HUDEP-2 (cell line): Measurements from ENCODE around the gene NUMA1.

ENCODE experiments used
- DNase-seq, 76 experiments: peaks; one replicate each; lab custom pipeline; 2025; ENCODE audit not compliant: unreplicated experiment in 76 of 76; lab: John Stamatoyannopoulos, UW

NUMA1 gene

GRCh38 chr11:72102162-72102561, 21.8 kb upstream of the NUMA1 start:
- peak in 2 of 76 experiments; percentile 9 for DNase-seq

DNA sequence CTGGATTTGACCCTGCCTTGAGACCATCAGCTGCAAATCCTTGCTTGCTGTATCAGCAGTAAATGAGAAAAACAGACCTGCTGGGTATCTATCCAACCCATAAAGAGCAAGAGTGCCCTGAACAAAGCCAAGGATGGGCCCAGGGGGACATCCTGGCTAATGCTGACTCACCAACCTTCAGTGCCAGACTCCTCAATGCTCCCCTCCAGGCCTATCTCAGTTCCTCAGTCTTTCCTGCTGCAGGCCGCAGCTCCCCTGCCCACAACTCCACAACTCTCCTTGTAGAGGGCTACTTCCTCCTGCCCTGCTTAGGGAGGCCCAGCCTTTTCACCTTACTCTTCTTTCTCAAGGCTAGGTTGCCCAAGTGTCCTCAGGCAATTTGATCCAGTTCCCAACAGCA, 20.1 kb upstream of the NUMA1 start:
- DNase-seq = peak in 5 of 76 experiments; percentile 3 to 27 (median 25)

DNA sequence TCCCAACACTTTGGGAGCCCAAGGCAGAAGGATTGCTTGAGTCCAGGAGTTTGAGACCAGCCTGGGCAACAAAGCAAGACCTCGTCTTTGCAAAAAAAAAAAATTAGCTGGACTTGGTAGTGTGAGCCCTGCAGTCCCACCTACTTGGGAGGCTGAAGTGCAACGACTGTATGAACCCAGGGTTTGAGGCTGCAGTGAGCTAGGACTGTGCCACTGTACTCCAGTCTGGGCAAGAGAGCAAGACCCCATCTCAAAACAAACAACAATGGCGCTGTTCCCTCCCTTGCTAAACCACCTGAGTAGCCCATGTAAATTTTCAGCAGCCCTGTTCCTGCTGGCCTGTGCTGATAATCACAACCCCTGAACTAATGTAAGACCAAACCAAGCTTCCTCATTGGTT, 19.7 kb upstream of the NUMA1 start:
- DNase-seq = no peak

DNA sequence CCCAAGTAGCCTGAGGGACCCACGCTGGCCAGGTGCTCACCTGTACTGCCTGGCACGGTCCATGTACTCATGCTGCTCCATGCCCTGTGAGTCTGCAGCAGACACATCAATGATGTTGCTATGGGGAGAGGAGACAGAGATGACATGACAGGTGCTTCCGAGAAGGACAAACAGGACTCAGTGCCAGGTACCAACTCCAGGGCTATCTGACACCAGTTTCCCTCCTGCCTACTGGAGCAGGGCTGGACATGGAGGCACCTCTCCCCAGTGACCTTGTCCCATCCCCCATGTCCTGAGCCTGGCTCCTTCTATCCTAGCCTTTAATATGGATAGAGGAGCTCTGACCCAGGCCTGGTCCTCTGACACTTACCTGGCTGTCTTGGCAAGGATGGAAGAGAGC, 18.4 kb upstream of the NUMA1 start:
- no peak for DNase-seq

DNA sequence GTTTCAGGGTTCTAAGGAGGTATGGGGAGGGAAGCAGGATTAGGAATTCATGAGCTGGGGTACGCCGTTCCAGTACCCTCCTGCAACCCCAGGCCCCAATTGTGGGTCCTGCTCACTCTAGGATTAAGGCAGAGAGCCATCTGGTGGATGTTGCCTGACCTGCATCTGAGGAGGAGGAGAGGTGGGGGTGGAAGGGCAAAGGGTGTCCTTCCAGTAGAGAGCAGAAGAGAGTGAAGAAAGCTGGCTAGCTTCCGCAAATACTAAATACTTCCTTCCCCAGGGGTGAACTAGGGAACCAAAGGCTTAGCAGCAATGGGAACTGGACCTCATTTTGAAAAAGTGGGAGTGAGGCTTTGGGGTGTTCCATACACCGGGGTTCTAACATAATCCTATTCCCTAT, 10.9 kb upstream of the NUMA1 start:
- DNase-seq = peak in 70 of 76 experiments; percentile 9 to 79 (median 52)

DNA sequence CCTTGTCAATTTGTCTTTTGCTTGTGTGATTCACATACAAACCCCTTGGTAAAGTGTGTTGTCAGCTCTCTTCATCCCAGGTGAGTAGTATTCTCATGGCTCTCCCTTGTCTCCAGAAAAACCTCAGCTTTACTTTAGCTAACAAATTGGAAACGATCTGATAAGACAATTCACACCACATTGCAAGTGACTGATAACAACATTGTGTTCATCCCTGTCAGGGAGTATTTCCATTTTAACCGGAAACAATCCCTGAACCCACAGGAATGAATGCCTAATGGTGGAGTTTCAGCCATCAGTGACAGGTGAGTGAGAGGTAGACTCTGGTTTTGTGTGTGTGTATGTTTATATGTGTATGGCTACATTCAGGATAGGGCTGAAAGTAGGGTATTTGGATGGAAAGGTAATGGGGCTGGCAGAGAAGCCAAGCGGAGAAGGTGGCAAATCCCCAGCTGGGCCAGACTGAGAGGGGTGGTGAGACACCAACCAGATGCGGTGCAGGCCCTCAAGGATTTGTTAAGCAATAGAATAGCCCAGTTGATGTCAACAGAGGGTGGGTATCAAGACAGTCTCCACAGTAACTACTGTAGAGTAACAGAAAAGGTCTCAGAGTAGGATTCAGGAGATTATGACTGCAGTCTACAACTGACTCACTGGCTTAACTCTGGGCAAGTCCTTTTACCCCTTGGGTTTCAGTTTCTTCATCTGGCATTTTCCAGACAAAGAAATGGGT, 7.9 kb upstream of the NUMA1 start:
- no peak for DNase-seq

- DNase-seq = no peak
Measured at GRCh38 chr11:72085621-72086351, 5.4 kb upstream of the NUMA1 start.

DNA sequence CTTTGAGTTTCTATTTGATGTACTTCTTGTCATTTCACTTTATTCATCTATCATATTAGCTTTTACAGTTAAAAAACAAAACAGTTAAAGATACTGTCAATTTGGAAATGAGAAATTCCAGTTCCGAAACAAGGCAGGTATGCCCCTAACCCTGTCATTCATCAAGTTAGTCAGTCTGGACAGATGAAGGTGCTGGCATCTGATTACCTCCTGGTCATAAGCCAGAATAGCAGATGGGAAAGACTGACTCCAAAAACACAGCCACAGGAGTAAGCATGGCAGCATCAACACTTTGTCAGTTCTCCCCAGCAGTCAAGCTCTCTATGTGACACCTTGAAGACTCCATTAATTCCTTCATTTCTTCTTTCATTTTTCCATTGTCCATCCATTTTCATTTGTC, 4.6 kb upstream of the NUMA1 start:
- DNase-seq = no peak

DNA sequence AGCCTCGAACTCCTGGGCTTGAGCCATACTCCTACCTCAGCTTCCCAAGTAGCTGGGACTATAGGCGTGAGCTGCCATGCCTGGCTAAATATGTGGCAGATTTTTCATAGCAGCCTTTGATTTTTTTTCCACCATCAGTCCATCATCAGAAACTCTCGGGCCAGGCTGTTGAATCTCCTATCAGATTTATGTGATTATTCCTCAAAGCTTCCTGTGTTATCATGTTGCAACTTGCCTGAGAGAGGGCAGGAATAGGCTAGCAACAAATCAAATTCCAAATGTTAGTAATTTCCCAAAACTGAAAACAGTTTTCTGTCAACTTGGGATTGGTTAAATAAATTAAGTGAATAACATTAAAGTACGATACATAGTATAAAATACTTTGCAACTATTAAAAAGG, 3.7 kb upstream of the NUMA1 start:
- no peak for DNase-seq

- no peak for DNase-seq
Measured at GRCh38 chr11:72083414-72083813, 3.1 kb upstream of the NUMA1 start.

DNA sequence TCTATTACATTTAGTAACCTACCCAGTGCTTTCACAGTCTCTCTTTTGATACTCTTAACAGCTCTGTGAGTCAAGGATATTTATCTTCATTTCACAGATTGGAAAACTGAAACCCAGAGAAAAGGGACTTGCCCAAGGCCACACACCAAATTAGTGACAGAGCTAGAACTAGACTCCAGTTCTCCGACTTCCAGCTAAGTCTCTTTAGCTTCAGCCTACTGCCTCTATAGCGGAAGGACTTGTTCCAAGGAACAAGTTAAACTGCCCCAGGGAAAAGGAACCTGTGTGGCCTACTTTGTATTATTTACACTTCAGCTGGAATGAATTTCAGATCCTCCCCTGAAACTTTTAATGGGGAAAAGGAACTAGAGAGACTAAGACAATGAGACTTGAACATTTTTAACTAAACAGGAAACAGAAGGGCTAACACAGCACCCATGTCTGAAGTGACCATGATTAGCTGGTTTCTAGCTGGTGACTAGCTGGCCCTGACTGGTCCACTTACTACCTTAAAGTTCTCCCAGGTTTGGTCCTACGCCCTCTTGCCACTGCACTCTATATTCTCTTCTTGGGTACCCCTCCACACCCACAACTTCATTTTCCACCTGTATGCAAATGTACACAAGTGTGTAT, 1.6 kb upstream of the NUMA1 start:
- DNase-seq = no peak

DNA sequence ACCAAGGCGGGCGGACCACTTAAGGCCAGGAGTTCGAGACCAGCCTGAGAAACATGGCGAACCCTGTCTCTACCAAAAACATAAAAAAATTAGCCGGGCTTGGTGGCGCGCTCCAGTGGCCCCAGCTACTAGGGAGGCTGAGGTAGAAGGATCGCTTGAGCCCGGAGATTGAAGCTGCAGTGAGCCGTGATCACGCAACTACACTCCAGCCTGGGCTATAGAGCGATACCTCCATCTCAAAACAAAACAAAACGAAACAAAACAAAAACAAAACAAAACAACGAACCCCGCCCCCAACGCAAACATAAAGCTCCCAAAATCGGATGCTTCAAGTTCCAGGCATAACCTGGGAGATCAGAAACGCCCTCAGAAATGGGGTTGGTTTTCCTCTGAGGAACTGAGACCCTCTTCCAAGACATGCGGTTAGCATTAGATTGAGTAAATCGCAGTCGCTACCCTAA, 872 bp upstream of the NUMA1 start:
- DNase-seq = no peak

- DNase-seq = peak in 2 of 76 experiments; percentile 6 to 33
Measured at GRCh38 chr11:72079819-72080325, 470 bp downstream of the NUMA1 start.

GRCh38 chr11:72078477-72078876, 1.9 kb downstream of the NUMA1 start:
- DNase-seq = no peak

- no peak for DNase-seq
Measured at GRCh38 chr11:72075756-72076155, 4.6 kb downstream of the NUMA1 start.

DNA sequence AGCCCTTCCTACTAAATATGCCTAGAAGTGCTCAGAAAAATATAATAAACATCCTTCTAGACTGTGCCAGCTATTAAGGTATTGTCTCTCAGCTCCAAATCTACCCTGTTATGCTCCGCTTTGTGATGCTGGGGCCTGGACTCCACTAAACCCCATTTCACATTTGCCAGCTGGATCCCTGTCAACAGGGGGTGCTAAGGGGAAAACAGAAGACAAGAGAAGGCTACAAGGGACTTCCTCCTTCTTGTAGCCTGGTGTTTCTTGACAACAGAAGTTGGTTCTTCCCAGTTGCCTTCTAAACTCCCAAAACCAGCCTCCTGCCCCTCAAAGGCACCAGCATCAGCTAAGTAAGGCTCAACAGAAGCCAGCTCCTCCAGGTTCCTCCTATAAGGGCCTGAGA, 5.2 kb downstream of the NUMA1 start:
- peak in 31 of 76 experiments; percentile 3 to 45 (median 21) for DNase-seq

GRCh38 chr11:72072348-72072747, 8.0 kb downstream of the NUMA1 start:
- DNase-seq = no peak

DNA sequence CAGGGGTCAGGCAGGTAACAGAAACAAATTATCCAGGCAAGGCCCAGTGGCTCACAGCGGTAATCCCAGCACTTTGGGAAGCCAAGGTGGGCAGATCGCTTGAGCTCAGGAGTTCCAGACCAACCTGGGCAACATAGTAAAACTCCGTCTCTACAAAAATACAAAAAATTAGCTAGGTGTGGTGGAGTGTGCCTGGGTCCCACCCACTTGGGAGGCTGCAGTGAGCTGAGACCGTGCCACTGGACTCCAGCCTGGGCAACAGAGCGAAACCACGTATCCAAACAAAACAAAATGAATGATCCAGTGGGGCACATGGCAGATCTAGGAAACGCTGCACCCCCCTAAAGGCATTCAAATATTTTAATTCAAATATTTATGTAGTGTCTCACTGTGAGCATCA, 9.9 kb downstream of the NUMA1 start:
- no peak for DNase-seq

- peak in 68 of 76 experiments; percentile 17 to 79 (median 56) for DNase-seq
Measured at GRCh38 chr11:72069787-72070251, 10.5 kb downstream of the NUMA1 start.

- no peak for DNase-seq
Measured at GRCh38 chr11:72069200-72069599, 11.1 kb downstream of the NUMA1 start.

DNA sequence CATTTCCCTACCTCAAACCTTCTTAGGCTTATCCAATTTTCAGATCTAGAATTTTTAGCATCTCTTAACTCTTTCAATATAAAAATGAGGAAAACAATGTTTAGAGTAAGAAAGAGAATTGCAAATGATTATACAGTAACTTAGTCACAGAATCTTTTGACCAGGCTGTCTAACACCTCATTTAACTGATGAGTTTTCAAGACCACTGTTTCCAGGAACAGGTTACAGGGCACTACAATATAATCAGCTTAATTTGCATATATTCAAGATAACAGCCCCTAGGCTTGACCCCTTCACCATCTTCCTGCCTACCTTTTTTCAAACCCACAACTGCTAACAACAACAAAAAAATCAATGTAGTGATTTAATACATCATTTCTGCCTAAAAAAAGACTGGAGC, 12.7 kb downstream of the NUMA1 start:
- no peak for DNase-seq
